ENCODE data around the gene EDC4.

The EDC4 gene

GRCh38 chr16:67882374-67883145 is 9.7 kb downstream of the EDC4 start:
- in situ Hi-C loops (cut with HindIII; ENCODE audit: low sequenced_read_pairs) = no loop called here
- DNase-seq (ENCODE audit: low read depth, low spot score) = no peak
- TF ChIP-seq CTCF (IDR thresholded peaks at IDR 0.05; ENCODE audit: low read depth, low read length) = no peak
- H3K4me3 ChIP-seq (ENCODE audit: low read depth, low read length) = no peak overlapping the region

- TF ChIP-seq CTCF (IDR thresholded peaks at IDR 0.05; ENCODE audit: low read depth, low read length) = no peak
- DNase-seq (ENCODE audit: low read depth, low spot score) = no peak
- no peak overlapping the region for H3K4me3 ChIP-seq (ENCODE audit: low read depth, low read length)
- in situ Hi-C loops (cut with HindIII; ENCODE audit: low sequenced_read_pairs) = no loop called here
These were observed 10.5 kb downstream of the EDC4 start for GRCh38 chr16:67883146-67883871.

GRCh38 chr16:67883872-67884261 is 11.0 kb downstream of the EDC4 start:
- H3K4me3 ChIP-seq (ENCODE audit: low read depth, low read length) = no peak overlapping the region
- peak; percentile 38 for DNase-seq (ENCODE audit: low read depth, low spot score)
- peak; percentile 95 for TF ChIP-seq CTCF (IDR thresholded peaks at IDR 0.05; ENCODE audit: low read depth, low read length)
- in situ Hi-C loops (cut with HindIII; ENCODE audit: low sequenced_read_pairs) = no loop called here

- TF ChIP-seq CTCF (IDR thresholded peaks at IDR 0.05; ENCODE audit: low read depth, low read length) = no peak
- in situ Hi-C loops (cut with HindIII; ENCODE audit: low sequenced_read_pairs) = no loop called here
- peak; percentile 89 for DNase-seq (ENCODE audit: low read depth, low spot score)
- H3K4me3 ChIP-seq (ENCODE audit: low read depth, low read length) = no peak within 1 kb of the TSS
These were observed 11.8 kb downstream of the EDC4 start, which contains the start of gene NRN1L for GRCh38 chr16:67884684-67885083. Gene NRN1L, plus strand, starts transcription at chr16:67884885. Its CDS starts 19 bp downstream, at chr16:67884904.

GRCh38 chr16:67885545-67885944 is 12.7 kb downstream of the EDC4 start:
- H3K4me3 ChIP-seq (ENCODE audit: low read depth, low read length) = no peak overlapping the region
- no peak for DNase-seq (ENCODE audit: low read depth, low spot score)
- no peak for TF ChIP-seq CTCF (IDR thresholded peaks at IDR 0.05; ENCODE audit: low read depth, low read length)
- in situ Hi-C loops (cut with HindIII; ENCODE audit: low sequenced_read_pairs) = no loop called here

GRCh38 chr16:67885976-67886375 is 13.1 kb downstream of the EDC4 start:
- TF ChIP-seq CTCF (IDR thresholded peaks at IDR 0.05; ENCODE audit: low read depth, low read length) = no peak
- DNase-seq (ENCODE audit: low read depth, low spot score) = no peak
- in situ Hi-C loops (cut with HindIII; ENCODE audit: low sequenced_read_pairs) = no loop called here
- no peak overlapping the region for H3K4me3 ChIP-seq (ENCODE audit: low read depth, low read length)

All from astrocyte of the spinal cord (primary cell).